HEK293 (cell line): ENCODE data around the gene SMAD7.
A peak's percentile ranks its signal among the peaks of the same experiment; 100 is the strongest.

Source experiments
- CTCF ChIP-seq: fragments of 450-650 bp; formaldehyde crosslinking; IDR thresholded peaks from 2 replicates; pipeline ENCODE4 v1.5.1; 2016; ENCODE audit warnings: missing biosample characterization, missing genetic modification characterization
- PATZ1 ChIP-seq: fragments of 450-650 bp; formaldehyde crosslinking; IDR thresholded peaks from 2 replicates; pipeline ENCODE4 v1.5.1; 2016; ENCODE audit warnings: missing biosample characterization, missing genetic modification characterization
- PRDM10 ChIP-seq: fragments of 450-650 bp; formaldehyde crosslinking; IDR thresholded peaks from 2 replicates; pipeline ENCODE4 v1.5.1; 2016; ENCODE audit warnings: missing biosample characterization, missing genetic modification characterization
- ZNF707 ChIP-seq: fragments of 450-650 bp; formaldehyde crosslinking; IDR thresholded peaks from 2 replicates; pipeline ENCODE4 v1.5.1; 2016; ENCODE audit warnings: missing biosample characterization, missing genetic modification characterization
- ZNF768 ChIP-seq: fragments of 450-650 bp; formaldehyde crosslinking; IDR thresholded peaks from 2 replicates; pipeline ENCODE4 v1.5.1; 2018; ENCODE audit warnings: missing biosample characterization, mild to moderate bottlenecking, missing genetic modification characterization

GRCh38 chr18:48913201-48913600 lies 37.6 kb downstream of the SMAD7 start:
- TF ChIP-seq ZNF768 (tag by site-specific recombination) (no peak), PRDM10 (tag by site-specific recombination) (no peak), PATZ1 (no peak), CTCF (tag by site-specific recombination) (peak; percentile 58), ZNF707 (tag by site-specific recombination) (no peak)
